GM19438 (cell line): ENCODE data around the gene MON1B.
"Not testable (repeated sequence)": the region's sequence is repeated elsewhere in the genome, so short reads cannot be mapped to it uniquely, and the experiment has no call there.

ENCODE experiments used
- ATAC-seq: cut with Tn5 transposase; IDR thresholded peaks from one replicate; pipeline ENCODE4 v1.9.1; 2021; ENCODE audit warnings: low read depth; ENCODE audit not compliant: unreplicated experiment

Gene MON1B

GRCh38 chr16:77190478-77191258 is at the start of gene MON1B:
Gene MON1B (plus strand): TSS chr16:77191190. CDS start chr16:77191486, 296 bp downstream.
- peak; percentile 94 for ATAC-seq

- ATAC-seq: no peak
These were observed 47.6 kb upstream of the MON1B start for GRCh38 chr16:77143364-77143763.

GRCh38 chr16:77148121-77148520 is 42.9 kb upstream of the MON1B start:
- ATAC-seq: no peak

- no peak for ATAC-seq
These were observed 33.5 kb upstream of the MON1B start for GRCh38 chr16:77157346-77158058.

- ATAC-seq: no peak
These were observed 32.7 kb upstream of the MON1B start for GRCh38 chr16:77158293-77158692.

- no peak for ATAC-seq
These were observed 26.0 kb upstream of the MON1B start for GRCh38 chr16:77165006-77165405.

- not testable (repeated sequence) for ATAC-seq
These were observed 25.3 kb upstream of the MON1B start for GRCh38 chr16:77165536-77166236.

GRCh38 chr16:77166726-77167125 is 24.3 kb upstream of the MON1B start:
- no peak for ATAC-seq

- no peak for ATAC-seq
These were observed 22.1 kb upstream of the MON1B start for GRCh38 chr16:77168901-77169300.

- peak; percentile 78 for ATAC-seq
These were observed 21.2 kb upstream of the MON1B start for GRCh38 chr16:77169650-77170236.

GRCh38 chr16:77170805-77171204 is 20.2 kb upstream of the MON1B start:
- ATAC-seq: no peak

- peak; percentile 82 for ATAC-seq
These were observed 19.0 kb upstream of the MON1B start for GRCh38 chr16:77171745-77172635.

GRCh38 chr16:77172951-77173350 is 18.0 kb upstream of the MON1B start:
- no peak for ATAC-seq

GRCh38 chr16:77183137-77183536 is 7.9 kb upstream of the MON1B start:
- ATAC-seq: no peak

- ATAC-seq: not testable (repeated sequence)
These were observed 4.7 kb upstream of the MON1B start for GRCh38 chr16:77186298-77186697.

GRCh38 chr16:77190190-77190477 is 856 bp upstream of the MON1B start:
- ATAC-seq: no peak

GRCh38 chr16:77191259-77191969 is 424 bp downstream of the MON1B start:
- ATAC-seq: peak; percentile 2

- no peak for ATAC-seq
These were observed 2.4 kb downstream of the MON1B start for GRCh38 chr16:77193377-77193776.
